GM21825 (cell line): ENCODE measurements around the gene RIPOR3.
"Not testable (repeated sequence)": the region's sequence is repeated elsewhere in the genome, so short reads cannot be mapped to it uniquely, and the experiment has no call there.

Experiments
- ATAC-seq: cut with Tn5 transposase; IDR thresholded peaks from one replicate; pipeline ENCODE4 v1.9.1; 2021; ENCODE audit warnings: mild to moderate bottlenecking, moderate library complexity; ENCODE audit not compliant: unreplicated experiment

RIPOR3 gene

DNA sequence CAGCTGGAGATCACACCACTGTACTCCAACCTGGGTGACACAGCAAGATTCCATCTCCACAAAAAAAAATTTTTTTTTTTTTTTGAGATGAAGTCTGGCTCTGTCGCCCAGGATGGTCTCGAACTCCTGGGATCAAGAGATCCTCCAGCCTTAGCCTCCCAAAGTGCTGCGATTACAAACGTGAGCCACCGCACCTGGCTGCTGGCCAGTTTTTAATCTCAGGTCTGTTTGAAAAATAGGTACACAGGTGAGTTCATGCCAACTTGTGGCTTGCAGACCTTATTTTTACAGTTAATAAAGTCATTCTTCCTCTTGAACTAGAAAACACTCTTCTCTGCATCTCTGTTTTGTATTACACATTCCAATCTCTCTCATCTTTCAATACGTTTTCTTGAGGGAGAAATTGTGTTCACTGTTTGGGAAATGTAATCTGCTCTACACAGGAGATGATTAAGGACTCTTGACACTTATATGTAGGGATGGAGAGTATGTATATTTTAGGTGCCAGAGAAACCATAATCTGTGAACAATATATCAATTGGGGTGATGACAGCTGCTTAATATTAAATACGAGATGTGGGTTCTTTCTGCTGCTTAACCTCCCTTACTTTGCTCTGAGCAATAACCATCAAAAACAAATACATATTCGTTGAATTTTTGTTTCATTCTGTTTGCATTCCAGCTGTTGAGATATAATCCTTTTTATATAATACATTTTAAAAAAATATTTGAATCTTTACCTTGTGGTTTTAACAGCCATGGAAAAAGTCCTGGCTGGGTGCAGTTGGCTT lies 17.7 kb upstream of the RIPOR3 start:
- no peak for ATAC-seq

DNA sequence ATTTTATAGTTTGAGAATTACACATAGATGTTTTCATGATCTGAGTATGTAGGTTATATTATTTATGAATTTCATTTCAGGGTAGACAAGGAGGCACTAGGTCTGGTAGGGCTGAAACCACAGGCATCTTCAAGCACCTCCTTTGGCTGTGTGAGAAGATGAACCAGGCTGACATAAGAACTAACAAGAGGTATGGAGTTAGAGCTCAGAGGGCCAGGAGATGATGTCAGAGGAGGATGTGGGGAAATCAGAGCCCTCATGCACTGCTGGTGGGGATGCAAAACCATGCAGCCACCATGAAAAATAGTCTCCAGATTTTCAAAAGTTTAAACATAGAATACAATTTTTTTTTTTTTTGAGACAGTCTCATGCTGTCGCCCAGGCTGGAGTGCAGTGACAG lies 13.6 kb upstream of the RIPOR3 start:
- ATAC-seq, result no peak

DNA sequence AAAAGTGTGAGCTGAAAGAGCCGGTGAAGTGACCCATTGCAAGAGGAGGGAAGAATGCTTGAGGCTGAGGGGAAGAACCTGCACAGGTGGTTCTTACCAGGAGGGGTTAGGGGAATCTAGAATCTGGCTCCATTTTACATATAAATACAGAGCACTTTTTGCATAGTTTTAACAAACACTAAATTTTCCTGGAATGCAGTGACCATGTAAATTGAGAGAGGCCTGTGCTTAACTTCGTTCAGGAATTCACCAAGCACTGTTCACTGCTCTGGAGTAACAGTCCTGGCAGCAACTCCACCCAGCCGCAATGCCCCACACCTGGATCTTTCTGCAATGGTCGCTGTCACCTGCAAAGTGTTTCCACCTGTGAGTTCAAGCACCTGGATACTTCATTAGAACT lies 13.2 kb upstream of the RIPOR3 start:
- ATAC-seq, result no peak

DNA sequence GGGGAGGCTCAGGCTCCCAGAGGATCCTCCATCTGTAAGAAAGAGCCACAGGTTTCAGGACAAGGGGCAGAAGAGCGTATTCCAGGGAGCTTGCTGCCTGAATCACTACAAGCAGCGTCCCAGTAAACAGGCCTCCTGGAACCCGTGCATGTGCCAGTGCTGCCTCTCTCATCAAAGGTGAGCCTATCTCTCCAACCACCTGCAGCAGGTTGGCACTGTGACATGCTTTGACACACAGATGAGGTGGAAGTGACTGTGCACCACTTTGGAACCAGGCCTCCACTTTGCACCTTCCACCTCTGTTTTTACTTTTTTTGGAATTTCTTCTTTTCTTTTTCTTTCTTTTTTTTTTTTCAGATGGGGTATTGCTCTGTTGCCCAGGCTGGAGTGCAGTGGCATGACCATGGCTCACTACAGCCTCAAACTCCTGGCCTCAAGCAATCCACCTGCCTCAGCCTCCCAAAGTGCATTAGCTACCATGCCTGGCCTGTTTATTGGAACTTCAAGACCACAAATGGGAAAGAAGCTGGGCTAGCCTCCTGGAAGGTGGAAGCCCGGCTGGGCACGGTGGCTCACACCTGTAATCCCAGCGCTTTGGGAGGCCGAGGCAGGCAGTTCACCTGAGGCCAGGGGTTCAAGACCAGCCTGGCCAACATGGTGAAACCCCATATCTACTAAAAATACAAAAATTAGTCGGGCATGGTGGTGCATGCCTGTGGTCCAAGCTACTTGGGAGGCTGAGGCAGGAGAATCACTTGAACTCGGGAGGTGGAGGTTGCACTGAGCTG lies 12.5 kb upstream of the RIPOR3 start:
- ATAC-seq, result not testable (repeated sequence)

DNA sequence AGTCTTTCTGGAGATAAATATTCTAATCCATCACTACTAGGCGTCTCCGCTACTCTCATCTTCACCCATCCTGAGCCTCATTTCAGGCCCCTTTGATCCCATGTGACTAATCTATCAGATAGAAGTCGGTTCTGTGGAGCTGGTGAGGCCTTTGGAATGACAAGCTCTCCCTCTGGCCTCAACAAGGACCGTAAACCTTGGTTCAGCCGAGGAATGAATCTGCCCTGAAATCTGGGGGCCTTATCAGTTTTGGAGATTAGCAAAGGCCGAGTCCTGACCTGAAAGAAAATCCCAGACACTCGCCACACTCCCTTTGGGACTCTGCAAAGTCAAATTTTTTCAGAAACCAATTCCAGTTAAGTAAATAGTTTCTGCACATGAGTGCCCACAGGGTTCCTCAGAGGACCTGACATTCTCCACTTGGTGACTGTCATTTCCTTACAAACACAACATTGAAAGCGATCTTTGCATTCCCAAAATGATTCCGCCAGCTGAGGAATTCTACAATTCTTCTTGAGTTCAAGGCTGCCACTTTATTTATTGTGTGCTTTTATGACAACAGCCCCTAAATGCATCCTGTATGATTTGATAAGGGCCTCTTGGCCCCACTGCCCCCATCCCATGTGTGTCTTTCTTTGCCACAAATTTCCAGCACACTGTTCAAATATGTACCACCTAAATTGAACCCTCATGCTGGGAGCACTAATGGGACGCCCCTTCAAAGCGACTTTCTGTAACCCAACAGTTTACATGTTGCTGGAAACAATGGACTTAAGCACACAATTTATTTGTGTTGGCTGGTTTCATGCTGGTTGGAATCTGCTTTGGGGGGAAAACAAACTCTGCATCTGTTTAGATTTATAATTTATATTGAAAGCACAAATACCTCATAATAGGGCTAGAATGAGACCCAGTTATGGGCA lies 10.0 kb upstream of the RIPOR3 start:
- no peak for ATAC-seq

DNA sequence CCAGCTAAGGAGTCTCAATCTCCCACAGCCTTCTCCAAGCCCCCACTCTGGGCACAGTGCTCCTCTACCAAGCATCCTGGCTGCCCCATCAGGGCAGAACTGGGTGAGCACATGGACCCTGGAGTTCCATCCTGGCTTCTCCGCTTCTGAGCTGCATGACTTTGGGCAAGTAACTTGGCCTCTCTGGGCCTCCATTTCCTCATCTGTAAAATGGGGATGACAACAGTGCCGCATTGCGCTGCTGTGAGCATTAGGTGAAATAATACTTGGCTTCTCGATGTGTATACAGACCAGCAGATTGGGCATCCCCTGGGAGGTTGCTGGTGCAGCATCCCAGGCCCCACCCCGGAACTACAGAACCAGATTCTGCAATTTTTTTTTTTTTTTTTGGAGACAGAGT lies 8.3 kb upstream of the RIPOR3 start:
- ATAC-seq, result no peak

DNA sequence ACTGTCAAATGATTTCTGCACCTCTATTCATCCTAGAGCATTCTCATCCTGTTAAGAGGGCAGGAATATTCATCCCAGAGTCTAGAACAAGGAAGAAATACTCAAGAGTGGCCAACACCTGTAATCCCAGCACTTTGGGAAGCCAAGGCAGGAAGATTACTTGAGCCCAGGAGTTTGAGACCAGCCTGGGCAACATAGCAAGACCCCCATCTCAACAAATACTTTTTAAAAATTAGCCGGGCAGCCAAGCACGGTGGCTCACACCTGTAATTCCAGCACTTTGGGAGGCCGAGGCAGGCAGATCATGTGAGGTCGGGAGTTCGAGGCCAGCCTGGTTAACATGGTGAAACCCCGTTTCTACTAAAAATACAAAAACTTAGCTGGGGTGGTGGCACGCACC lies 6.9 kb upstream of the RIPOR3 start:
- not testable (repeated sequence) for ATAC-seq

DNA sequence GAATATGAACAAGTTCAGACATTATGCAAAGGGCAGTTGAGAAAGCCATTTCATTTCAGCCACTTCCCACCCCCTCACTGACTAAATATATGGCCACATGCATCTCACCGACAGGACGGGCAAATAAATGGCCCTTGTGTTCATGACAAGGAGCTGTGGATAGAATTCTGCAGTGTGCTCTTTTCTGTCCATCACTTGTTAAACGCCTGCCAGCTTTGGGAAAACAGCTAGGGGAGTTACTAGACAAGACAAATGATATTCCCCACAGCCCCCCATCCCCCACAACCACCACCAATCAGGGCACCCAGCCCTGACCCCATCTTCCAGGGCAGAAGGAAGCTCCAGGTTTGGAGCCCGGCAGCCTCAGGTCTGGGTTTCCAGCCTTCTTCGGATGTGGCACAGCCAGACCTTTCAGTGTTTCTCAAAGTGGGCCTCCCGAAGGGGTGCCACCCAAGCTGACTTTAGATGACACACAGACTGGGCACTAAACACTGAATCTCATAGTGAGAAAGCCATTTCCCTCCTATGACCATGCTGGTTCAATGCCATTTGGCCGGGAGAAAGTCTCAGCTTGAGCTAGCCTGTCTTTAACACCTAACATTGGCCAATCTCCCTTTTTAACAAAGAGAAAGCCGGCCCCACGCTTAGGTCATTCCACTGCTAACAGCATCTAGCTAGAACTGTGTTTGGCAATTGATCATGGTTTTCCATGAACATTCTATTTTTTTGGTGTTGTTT lies 4.0 kb upstream of the RIPOR3 start:
- ATAC-seq, result no peak

DNA sequence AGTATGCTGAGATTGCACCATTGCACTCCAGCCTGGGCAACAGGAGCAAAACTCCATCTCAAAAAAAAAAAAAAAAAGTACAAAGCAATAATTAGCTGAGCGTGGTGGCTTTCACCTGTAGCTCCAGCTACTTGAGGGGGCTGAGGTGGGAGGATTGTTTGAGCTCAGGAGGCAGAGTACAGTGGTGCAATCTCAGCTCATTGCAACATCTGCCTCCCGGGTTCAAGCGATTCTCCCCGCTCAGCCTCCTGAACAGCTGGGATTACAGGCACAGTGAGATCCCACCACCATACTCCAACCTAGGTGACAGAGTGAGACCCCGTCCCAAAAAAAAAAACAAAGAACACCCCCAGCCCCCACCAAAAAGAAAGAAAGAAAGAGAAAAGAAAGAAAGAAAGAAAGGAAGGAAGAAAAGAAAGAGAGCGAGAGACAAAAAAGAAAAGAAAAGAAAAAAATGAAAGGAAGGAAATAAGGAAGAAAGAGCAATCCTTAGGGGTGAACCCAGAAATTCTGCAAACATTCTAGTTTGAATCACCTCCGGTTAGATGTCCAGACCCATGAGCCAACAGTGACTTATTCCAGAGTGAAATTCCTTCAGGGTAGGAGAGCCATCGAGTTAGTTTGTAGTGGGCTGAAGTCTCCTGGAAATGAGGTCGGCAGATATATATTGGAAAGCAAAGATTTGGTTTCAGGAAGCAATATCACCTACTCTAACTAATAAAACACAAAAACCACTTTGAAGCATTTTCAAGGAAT lies 3.2 kb upstream of the RIPOR3 start:
- ATAC-seq, result no peak

DNA sequence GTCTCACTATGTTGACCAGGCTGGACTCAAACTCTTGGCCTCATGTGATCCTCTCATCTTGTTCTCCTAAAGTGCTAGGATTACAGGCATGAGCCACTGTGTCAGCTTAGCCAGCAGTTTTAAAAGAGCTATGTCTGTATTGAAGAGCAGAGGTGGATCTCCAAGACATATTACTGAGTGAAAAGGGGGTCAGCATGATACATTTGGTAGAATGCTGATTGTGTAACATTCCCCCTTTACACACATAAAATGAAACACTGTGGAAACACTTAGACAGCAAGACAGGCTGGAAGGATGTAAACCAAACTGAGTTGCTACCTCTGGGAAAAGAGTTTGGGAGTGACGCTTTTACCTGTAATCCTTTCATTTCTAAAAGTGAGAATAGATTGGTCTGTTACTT lies 1.7 kb upstream of the RIPOR3 start:
- ATAC-seq, result no peak

DNA sequence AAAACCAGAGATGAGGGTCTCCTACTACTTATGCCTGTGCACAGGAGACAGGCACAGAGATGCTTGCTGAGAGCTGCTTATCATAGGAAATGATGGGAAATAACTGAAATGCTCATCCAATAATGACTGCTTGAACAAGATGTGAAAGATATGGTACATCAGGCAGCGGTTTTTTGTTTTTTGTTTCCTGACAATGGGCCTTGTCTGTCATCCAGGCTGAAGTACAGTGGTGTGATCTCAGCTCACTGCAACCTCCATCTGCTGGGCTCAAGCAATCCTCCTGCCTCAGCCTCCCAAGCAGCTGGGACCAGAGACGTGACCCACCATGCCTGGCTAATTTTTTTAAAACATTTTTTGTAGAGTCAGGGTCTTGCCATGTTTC lies 1.2 kb upstream of the RIPOR3 start:
- ATAC-seq, result no peak

DNA sequence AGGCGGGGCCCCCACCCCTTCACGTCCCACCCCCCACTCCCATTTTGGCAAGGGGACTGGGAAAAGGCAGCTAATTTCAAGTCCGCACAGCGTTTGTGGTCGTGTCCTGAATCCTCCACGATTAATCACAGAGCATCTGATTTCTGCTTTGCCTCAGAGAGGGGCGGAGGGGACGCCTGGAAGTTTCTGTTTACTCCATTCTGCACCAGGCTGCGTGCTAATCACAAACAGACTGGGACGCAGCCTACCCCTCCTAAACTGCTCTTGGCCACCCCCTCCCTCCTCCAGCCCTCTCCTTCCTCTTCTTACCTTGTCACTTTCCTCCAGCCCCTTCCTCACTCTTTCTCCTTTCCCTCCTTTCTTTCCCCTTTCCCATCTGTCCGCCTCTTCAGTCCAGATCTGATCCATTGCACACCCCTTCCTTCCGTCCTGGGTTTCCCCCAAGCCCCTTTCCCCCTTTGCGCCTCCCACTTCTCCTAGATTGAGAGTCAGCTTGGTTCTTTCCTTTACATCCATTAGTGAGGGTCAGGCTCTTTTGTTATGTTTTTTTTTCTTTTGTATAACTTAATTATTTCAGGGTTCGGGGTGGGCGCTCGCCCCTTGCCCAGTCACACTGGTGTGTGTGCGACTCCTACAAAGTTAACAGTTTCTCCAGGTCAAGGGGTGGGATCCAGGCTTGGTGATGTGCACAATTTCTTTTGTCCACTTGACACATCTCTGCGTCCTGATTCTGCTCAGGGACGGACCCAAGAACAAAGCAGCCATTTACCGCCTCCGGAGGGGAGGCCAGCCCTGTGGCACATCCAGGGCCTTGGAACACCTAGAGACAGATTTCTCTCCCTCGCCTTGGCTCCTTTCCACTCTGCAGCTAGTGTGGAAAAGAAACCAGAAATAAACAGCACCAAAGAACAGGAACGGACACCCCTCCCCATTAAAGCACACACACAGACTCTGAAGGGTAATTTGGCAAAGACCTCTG lies 520 bp upstream of the RIPOR3 start:
- ATAC-seq, result no peak

DNA sequence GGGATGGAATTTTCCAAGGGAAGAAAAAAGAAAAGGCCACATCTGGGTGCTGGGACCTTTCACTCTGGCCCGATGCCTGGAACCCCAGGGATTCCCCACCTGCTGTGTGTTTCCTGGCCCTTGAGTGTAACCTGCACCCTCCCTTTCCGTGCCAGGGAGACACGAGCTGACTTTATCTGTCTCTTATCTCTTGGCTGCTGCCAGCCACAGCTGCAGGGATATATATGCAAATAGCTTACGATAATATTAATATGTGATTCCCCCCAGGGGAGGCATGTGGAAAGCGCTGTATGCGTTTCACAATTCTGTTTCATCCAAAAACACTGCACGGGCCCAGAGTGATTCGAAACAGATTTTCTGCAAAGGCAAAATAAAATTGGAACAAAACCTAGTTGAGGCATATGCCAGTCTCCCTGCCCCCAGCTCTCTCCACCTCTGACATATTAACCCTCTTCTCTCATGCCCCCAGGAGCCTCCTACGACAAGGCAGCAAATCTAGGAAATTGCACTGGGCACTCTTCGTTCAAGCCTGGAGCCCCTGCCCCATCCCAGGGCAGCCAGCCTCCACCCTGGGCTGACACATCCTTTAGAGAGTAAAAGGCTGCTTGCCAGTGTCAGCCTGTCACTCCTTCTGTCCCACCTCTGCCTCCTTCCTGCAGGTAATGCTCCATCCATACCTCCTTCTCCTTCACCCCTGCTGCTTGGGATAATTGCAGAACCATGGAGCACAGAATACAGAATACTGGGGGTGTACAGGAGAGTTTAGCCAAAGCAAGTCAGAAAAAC lies 1.3 kb downstream of the RIPOR3 start:
- ATAC-seq, result no peak

DNA sequence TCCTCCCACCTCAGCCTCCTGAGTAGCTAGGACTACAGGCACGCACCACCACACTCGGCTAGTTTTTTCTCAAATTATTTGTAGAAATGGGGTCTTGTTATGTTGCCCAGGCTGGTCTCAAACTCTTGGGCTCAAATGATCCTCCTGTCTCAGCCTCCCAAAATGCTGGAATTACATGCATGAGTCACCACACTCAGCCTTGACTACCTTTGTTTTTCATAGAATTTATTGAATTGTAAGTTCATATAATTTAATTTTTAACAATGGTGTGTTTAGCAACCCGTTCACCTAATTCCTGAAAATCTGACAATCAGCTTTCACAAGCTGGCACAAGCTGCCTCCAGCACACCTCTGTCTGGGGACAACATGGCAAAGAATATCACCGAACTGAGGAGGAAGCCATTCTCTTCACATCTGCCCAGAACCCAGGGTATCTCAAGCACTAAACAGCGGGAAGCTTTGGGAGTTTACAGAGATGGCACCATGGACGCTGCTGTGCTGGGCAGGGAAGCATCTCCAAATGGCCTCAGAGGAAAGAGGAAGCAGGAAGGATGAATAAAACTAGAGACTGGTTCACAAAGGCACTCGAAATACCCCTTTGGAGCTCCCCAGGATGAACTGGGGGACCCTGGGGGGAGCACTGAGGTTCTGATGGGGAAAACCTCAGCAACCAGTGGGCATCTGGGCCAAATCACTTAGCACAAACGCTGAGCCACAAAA lies 2.9 kb downstream of the RIPOR3 start:
- no peak for ATAC-seq

DNA sequence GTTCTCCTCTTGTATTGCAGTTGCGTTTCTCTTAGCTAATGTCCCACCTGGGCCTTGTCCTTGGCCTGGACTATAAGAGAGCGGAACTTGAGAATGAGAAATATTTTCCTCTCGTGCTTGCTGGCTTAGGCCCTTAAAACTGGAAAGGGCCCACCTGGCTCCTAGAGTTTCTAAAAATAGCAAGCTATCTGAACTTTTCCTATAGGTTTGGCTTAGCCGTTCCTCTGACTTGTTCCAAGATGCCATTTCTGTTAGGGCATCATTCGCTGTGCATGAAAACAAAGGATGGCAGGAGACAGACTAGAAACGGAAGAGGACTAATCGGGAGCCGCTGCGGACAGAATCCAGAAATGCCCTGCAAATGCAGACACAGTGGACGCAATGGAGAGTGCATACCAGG lies 4.5 kb downstream of the RIPOR3 start:
- no peak for ATAC-seq

DNA sequence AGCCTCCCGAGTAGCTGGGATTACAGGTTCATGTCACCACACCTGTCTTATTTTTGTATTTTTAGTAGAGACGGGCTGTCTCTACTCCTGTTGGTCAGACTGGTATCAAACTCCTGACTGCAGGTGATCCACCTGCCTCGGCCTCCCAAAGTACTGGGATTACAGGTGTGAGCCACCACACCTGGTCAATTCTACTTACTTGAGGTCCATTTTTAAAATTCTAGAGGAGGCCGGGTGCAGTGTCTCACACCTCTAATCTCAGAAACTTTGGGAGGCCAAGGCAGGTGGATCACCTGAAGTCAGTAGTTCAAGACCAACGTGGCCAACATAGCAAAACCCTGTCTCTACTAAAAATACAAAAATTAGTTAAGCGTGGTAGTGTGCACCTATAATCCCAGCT lies 7.8 kb downstream of the RIPOR3 start:
- ATAC-seq, result no peak

DNA sequence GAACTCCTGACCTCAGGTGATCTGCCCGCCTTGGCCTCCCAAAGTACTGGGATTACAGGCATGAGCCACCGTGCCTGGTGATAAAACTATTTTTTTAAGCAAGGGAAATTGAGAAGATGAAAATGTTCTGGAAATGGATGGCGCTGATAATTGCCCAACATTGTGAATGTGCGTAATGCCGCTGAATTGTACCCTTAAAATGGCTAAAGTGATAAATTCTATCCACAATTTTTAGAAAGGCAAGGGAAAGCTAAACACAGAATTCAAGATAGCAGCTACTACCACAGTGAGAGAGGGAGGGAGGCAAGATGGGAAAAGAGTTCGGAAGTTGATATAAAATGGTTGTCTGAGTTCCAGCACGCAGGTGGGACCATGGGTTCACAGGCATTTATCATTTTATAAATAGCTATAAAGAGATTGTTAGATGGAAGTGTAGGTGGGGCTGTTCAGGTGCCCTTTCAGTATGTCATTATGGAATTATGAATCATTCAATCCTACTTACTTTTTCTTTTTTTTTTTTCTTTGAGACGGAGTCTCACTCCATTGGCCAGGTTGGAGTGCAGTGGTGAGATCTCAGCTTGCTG lies 8.3 kb downstream of the RIPOR3 start:
- ATAC-seq, result no peak
